HG03097 (cell line): ENCODE results near the gene MAGIX.
A peak's percentile ranks its signal among the peaks of the same experiment; 100 is the strongest.

Source experiments
- ATAC-seq: cut with Tn5 transposase; IDR thresholded peaks from one replicate; pipeline ENCODE4 v1.9.1; 2021; ENCODE audit not compliant: unreplicated experiment, low FRiP score

MAGIX gene

GRCh38 chrX:49179358-49179757 lies 16.8 kb downstream of the MAGIX start:
- ATAC-seq, result no peak

- ATAC-seq, result no peak
These were observed 21.2 kb downstream of the MAGIX start for GRCh38 chrX:49183701-49184281.

- no peak for ATAC-seq
These were observed 22.0 kb downstream of the MAGIX start for GRCh38 chrX:49184294-49185281.

- no peak for ATAC-seq
These were observed 23.8 kb downstream of the MAGIX start, which contains the start of gene PRICKLE3 for GRCh38 chrX:49186125-49187027. PRICKLE3 (minus strand) TSS chrX:49186373; CDS start chrX:49186297, 76 bp downstream.

GRCh38 chrX:49187028-49187394 lies 24.5 kb downstream of the MAGIX start:
- ATAC-seq, result no peak

- no peak for ATAC-seq
These were observed 25.0 kb downstream of the MAGIX start for GRCh38 chrX:49187526-49187925.

DNA sequence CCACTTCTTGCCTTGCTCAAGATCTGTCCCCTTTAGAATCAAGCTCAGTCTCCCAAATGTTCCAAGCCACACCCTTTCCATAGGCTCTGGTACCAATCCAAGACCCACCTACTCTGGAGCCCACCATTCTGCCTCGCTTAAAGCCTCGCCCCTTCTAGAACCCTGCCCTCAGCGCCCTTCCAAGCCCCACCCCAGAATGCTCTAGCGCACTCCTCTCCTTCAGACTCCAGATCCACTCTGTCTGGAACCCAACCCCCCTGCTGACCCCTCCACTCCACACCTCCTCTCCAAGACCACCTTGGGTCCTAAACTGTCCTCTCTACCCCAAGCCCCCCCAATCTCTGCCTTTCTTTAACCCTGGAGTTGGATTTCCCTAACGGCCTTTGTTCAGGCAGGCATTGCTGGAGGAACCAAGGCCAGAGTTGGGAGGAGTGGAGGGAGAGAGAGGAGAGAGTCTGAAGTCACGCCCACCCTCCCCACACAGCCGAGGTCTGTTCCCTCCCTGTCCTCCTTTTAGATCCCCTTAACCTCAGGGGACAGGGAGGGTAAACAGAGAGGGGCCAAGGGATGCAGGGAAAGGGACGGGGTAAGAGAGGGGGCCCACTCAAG lies 26.0 kb downstream of the MAGIX start:
- ATAC-seq, result no peak

- no peak for ATAC-seq
These were observed 27.0 kb downstream of the MAGIX start for GRCh38 chrX:49189606-49190005.

- peak; percentile 89 for ATAC-seq
These were observed 28.4 kb downstream of the MAGIX start for GRCh38 chrX:49190821-49191573.

DNA sequence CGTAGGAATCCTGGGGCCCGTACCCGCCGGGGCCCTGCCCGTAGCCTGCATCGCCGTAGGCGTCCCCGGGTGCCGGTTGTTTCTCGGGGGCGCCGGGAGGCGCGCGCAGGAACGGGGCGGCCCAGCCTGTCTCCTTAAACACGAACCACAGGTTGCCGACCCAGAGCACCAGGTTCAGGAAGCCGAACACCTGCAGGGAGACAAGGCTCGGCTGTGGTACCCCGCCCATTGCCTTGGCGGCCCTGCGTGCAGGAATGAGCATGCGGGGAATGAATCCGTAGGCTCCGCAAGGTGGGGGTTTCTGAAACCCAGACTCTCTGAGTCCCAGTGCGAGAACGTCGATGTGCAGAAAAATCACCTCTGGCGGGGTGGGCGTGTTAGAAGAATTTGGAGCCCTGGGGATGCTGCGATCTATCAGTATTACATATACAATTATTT lies 29.0 kb downstream of the MAGIX start:
- peak; percentile 4 for ATAC-seq

GRCh38 chrX:49192722-49193328 lies 30.3 kb downstream of the MAGIX start:
- no peak for ATAC-seq

GRCh38 chrX:49193542-49193964 lies 31.0 kb downstream of the MAGIX start:
- no peak for ATAC-seq

- ATAC-seq, result no peak
These were observed 35.1 kb downstream of the MAGIX start for GRCh38 chrX:49197543-49198087.

- ATAC-seq, result no peak
These were observed 36.2 kb downstream of the MAGIX start for GRCh38 chrX:49198540-49199314.

GRCh38 chrX:49199315-49199595 lies 36.7 kb downstream of the MAGIX start:
- no peak for ATAC-seq

GRCh38 chrX:49199906-49200771 lies 37.6 kb downstream of the MAGIX start, which contains the start of gene SYP:
SYP (minus strand) TSS chrX:49200193; CDS start chrX:49200186, 7 bp downstream.
- peak; percentile 88 for ATAC-seq

DNA sequence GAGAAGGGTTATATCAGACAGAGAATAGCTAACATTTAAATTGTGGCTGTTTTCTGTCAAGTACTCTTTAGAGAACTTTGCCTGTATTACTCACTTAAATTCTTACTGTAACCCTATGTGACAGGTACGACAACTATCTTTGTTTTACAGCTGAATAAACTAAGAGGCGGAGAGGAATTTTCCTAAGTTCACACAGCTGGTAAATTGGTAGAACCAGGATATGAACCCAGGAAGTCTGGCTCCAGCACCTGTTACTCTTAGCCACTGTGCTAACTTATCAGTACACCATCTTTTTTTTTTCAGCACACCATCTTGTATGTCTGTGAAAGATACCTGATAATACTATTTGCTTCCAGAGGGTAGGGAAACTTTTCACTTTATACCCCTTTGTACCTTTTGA lies 39.5 kb downstream of the MAGIX start:
- no peak for ATAC-seq
